HUDEP-2 (cell line): ENCODE measurements around the gene FAM186B.
A peak's percentile ranks its signal among the peaks of the same experiment; 100 is the strongest.

ENCODE experiments used
- DNase-seq, 76 experiments: peaks; one replicate each; lab custom pipeline; 2025; ENCODE audit not compliant: unreplicated experiment in 76 of 76; lab: John Stamatoyannopoulos, UW

FAM186B gene

DNA sequence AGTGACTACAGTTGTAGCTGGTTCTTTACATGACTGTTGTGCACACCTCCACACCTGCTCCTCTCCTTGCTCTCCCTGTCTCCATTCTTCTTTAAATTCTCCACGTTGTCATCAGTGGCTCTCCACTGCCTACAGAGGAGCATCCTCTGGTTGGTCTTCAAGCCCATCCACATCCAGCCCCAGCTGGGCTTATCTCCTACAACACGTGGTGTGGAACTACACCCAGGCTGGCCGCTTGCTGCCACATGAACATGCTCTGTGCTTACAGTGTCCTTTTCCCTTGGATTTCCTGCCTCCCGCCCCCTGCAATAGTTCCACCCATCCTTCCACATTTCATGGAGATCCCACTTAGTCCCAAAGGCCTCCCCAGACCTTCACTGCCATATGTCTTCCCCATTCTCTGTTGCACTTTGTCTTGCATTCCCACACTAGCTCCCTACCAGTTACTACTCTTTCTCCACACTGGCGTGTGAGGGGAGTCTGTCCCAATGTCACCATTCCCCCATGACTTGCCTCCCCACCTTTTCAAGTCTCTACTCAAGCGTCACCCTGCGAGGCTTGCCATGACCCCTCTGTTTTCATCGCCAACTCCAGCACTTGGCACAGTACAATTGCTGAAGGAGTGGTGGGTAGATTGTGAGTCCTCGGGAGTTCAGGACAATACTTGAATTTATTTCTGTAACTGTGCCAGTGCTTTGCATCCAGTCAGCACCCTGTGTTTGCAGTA is 27.7 kb downstream of the FAM186B start:
- DNase-seq = peak in 5 of 76 experiments; percentile 7 to 28 (median 10)

DNA sequence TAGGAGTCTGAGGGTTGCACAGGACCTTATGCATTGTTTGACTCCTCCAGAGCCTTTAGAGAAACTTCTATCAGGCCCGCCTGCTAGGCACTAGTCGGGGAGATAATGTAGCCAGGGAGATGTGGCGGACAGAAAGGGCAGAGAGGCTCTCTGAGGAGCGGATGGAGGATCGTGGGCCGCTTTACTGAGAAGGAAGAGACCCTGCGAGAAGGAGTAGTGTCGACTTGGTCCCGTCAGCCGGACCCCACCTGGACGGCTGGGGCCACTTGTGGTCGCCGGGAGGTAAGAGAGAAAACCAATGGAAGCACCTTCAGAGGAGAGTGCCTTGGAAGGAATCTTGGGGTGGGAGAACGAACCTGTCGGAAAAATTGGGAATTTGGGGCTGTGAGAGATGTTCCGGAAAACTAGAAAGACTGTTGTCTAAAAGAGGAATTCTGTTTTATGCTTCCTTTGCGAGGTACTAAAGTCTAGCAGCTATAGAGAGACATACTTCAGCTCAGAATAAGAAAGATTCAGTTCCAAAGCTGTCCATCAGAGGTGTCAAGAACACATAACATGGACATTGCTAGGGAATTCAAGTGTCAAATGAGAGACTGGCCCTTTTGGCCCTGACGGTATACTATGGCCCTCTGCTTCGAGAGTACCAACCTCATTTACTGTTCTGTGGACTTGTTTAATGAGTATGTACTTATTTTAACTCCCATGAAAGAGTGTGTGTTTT is 36.8 kb downstream of the FAM186B start:
- DNase-seq = peak in 17 of 76 experiments; percentile 9 to 48 (median 24)

DNA sequence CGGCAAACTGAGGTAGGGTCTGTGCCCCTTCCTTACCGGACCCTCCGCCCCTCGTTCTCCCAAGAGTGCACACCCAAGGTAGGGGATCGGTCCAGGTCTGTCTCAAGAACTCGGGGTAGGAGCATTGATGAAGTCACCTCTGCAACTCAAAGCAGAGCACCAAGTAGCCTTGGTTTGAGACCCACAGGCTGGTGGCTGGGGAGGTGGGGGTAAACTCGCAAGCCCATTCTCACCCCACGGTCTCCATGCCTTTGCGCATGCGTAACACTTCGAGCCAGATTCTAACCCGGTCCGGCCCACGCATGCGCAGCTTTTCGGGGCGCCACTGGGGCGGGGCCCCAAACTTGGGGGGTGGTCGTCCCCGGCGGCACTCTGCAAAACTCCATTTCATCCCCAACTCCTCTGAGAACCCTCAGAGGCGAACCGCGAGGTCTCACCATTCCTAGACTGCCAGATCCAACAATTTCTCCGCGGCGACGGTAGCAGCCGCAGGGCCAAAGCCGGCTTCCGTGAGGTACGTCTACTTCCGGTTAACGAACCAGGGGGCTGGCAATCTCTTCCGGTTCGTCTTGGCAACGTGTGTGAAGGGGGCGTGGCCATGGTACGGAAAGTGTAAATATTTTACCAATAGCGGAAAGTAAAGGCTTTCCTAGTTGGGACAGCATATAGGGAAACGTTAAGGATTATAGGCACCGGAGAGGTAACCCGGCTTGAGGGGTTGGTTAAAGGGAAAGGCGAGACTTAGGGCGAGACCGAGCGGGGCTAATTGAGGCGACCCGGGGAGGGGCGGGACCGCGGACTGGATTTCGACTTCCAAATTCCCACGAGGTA is 37.6 kb downstream of the FAM186B start, which contains the start of gene MCRS1:
Gene MCRS1, minus strand, starts transcription at position 532 of the 831 bp plus-strand sequence. CDS start 1,411 bp downstream, outside the sequence.
- peak in 75 of 76 experiments; percentile 15 to 96 (median 78) for DNase-seq

DNA sequence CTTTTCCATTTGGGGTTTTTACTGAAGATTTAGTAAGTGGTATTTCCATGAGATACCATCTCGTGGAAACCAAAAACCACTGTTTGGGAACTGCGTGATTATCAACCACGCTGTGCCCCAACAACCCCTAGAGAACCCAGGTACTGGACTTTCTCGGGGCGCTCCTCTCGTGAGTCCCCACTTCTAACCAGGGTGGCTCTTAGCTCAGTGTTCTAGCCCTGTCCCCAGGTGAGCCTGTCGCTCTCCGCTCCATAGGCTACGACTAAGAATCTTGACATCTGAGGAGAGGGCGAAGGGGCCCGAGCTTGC is 38.2 kb downstream of the FAM186B start:
- no peak for DNase-seq

DNA sequence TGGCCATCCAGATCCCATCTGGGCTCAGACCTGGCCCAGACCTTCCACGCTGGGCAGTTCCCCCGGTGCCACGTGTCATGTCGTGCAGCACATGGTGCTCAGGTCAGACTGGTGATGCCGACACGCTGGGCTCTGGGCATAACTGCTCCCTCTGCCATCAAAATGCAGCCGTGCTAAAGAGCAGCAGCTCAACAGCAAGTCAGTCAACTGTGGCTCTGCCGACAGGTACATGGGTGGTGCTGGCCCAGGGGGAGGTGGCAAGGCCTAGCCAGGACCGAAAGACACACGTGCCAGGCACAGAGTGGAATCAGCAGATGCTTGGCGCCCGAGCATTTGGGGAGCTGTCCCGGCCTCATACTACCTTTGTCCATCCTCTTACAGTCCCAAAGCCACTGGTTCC is 39.1 kb downstream of the FAM186B start:
- no peak for DNase-seq

DNA sequence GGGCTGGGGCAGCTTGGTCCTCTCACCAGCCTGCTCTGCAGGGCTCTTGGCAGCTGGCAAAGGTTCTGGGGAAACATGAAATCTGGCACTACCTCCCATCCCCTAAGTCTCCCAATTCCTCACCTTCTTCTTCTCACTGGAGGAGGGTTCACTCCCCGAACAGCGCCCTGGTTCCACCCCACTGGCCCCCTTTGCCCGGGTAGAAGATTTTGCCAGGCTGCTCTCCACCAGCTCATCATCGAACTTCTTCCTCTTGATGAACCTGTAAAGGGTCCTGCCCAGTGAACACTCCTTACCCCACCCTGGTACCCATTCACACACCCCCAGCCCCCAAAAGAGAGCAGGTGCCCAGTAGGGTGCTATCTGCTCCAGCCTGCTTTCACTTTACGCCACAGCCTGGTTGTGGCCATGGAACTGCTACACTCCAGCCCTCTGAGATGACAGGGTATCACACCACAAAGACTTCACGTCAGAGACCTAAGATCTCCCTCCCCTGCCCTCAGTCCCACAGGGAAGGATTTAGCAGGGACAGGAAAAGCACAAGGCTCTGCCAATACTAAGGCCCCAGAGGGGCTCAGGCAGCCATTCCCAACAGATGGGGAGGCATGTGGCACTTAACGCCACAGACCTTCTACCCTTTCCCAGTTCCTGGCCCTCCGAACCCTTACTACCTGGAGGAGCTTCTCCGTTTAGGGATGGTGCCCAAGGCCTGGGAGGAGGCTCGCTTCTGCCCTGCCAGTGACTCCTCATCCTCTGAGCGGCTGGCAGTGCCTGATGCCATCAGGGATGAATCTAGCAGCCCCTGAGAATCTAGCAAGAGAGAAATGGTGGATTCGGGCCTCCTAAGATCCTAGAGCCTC is 39.8 kb downstream of the FAM186B start:
- no peak for DNase-seq

DNA sequence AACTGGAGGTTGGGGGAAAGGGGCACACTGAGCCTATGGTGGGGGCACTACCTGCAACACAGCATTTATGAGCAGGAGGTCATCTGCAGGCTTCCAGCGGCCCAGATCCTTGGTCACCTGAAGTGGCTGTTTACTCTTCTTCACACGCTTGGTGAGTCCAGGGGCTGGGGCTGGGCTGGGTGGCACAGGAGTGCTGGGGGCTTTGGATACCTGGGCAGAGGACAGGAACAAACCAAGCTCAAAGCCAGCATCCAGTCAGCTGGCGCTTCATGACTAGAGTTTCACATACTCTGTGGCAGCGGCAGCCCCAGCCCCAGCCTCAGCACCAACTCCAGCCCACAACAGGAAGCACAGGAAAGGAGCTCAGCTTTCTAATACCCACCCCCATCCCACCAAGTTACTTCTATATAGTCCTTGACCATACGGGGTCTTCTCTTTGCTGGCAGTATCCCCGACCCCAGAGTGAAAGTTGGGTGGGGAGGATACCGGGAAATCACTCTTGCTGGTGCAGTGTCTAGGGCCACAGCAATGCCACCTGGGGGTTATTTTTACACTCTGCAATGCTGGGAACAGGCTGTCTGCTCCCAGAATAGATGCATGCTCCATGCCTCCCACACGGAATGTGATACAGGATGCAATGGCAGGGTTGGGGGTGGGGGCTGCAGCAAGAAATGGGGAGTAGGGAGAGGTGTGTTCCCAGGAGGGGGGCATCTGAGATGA is 40.6 kb downstream of the FAM186B start:
- no peak for DNase-seq

DNA sequence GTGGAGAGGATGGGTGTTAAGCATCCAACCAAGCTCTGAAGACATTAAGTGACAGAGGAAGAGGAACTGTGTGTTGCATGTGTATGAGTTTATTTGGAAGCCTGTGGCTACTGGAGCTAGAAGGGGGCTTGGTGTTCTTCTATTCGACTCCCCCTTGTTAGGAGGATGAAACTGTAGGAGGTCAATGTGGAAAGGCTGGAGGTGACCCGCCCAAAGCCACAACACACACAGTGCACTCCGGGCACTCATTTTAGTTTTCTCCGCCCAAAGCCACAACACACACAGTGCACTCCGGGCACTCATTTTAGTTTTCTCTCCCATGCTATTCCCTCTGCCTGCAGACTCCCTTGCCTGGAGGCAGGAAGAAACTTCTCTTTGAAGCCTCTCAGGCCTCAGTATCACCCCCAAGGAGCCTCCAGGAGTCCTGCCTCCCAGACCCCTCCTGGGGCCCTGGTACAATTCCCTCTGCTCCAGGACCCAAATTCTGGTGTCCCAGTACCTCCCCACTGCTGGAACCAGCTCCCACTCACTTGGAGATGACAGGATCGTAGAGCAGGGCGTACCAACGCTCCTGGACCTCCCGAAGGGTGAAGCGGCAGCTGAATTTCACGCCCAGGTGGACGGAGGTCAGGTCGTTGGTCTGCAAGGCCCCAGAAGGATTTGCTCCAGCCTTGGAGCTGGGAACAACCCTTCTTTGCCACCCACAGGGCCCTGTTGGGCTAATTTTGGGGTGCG is 41.3 kb downstream of the FAM186B start:
- DNase-seq = no peak

DNA sequence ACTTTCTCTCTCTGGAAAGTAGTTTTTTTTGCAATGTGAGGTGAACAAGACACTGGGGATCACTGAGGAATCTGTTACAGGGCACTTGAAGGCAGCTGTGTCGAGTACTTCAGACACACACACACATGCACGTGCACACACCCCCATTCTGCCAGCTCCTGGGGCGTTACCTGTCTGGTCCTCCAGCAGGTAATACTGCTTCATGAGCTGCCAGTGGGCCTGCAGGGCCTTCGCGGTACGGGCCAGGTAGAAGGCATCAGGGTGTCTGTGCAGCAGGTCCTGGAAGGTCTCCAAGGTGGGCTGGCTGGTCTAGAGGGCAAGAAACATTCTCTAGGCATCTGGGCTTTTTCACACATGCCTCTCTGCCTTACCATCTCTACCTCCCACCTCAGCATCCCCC is 42.6 kb downstream of the FAM186B start:
- no peak for DNase-seq

DNA sequence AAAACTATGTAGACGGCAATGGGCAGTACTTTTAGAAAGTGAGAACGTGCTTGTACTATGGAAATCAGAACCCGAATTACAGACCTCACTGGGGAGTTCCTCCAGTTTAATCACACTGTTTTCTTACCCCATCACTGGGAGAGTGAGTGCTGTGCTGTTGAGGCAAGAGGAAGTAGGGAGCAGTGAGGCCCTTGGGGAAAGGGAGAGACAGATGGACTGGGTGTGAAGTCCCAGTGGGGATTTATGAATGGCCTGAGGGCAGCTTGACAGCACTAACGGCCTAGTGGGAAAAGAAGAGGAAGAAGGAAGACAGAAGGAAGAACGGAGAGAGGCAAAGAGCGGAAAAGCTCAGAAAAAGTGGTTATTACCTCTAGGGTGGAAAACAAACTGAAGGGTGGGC is 43.2 kb downstream of the FAM186B start:
- DNase-seq = no peak

DNA sequence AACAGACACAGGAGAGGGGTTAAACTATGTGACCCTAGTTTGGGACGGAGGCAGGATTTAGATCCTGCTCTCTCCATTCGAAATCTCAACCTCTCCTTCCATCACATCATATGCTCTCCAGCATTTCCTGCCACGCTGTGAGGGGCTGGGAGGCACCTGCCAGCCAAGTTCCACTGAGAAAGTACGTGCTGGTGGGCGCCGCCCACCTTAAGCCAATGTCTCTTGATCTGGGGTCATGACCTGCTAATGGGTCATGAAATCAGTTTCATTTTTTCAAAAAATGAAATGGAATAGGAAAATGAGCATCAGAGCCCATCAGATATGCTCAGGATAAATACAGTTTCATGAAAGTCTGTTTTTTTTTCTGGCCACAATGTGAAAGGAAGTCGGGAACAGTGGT is 44.7 kb downstream of the FAM186B start:
- no peak for DNase-seq

DNA sequence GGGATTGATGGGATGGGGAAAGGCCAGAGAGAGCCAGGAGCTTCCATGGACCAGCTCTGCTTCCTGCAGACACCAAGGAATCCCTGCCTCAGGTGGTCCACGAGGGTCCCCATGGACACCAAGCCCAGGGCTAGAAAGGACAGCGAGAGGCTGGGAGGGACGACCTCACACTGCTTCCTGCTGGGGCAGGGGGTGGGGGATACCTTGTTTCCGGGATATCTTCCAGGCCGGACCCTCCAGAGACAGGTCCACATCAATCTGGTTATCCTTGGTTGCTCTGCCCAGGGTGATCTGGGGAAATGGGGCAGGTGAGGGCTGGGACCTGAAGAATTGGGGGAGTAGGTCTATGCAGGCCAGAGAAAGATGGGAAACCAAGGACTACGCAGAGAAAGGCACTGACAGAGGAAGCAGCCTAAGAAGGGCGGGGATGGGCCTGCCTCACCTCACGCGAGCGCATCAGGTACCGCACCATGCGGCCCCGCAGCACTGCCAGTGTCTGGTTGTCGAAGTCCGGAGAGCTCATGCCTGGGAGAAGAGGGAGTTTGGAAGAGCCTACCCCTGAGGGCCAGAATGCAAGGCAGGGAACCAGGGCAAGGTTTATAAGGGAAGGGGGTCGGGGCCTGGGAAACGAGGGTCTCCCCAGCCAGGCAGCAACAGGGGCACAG is 46.3 kb downstream of the FAM186B start:
- no peak for DNase-seq

DNA sequence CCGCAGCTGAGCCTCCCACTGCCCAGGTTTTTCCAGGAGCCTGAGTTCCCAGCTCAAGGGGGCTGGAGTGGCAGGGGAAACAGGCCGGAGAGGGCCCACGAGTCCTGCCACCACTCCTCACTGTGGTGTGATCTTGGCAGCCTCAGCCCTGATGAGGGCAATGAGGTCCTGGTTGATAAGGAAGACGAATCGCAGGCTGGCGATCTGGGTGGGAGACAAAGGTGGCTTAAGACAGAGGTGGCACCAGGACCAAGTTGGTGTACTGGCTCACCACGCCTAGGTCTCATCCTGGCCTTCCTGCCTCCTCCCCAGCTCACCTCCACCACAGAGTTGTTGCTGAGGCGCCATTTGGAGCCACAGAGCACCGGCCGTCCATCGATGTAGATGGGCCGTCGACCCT is 46.9 kb downstream of the FAM186B start:
- peak in 1 of 76 experiments; percentile 14 for DNase-seq

DNA sequence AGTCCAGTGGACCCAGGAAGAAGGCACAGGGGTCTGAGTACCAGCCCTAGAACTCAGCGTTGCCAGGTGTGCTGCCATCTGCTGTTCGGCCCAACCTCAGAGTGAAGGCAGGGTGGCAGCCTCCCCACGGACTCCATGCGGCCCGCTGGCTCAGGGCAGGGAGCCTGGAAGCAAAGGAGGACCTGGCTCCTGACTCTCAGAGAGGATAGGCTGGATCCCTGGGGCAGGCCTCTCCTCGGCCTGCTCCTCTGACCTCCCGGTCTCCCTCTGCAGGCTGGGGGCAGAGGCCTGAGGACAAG is 47.6 kb downstream of the FAM186B start:
- DNase-seq = no peak

DNA sequence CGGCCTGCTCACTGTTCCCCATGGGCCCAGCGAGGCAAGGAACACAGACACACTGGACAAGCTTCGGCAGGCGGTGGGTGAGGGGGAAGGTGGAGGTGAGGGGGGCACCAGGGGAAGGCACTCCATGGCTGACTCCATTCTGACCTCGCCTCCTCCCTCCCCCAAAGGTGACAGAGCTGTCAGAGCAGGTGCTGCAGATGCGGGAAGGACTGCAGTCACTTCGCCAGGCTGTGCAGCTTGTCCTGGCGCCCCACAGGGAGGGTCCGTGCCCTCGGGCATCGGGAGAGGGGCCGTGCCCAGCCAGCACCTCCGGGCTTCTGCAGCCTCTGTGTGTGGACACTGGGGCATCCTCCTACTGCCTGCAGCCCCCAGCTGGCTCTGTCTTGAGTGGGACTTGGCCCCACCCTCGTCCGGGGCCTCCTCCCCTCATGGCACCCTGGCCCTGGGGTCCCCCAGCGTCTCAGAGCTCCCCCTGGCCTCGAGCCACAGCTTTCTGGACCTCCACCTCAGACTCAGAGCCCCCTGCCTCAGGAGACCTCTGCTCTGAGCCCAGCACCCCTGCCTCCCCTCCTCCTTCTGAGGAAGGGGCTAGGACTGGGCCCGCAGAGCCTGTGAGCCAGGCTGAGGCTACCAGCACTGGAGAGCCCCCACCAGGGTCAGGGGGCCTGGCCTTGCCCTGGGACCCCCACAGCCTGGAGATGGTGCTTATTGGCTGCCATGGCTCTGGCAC is 48.1 kb downstream of the FAM186B start:
- DNase-seq = no peak

DNA sequence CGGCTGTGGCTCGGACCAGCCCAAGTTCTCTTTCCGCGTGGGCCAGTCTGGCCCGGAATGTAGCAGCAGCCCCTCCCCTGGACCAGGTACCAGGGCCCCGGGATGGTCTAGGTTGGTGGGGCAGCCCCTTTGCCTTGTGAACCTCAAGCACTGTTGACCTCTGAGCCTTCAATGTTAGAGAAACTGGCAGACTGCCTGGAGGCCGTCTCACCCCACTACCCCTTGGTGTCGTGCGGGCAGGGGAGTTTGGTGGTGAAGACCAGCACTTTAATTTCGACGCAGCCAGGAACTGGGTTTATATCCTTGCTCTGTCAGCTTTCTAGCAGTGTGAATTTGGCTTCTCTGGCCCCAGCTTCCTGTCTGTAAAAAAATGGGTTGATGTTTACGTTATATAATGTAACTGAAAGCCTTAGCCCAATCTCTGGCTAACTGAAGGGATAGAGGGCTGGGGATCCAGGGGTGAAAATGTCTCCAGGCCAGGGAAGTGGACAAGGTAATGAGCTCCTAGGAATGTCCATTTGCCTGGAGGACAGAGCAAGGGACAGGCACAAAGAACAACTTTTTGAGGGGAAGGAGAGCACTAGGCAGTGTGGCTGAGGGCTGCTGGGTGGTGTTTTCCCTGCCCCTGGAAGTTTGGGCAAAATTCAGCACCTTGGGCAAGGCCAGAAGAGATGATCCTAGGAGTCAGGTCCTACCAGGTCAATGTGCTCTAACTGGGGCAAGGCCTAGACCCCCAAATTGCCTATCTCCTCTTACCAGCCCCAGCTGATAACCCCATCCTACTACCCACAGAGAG is 48.9 kb downstream of the FAM186B start:
- no peak for DNase-seq

DNA sequence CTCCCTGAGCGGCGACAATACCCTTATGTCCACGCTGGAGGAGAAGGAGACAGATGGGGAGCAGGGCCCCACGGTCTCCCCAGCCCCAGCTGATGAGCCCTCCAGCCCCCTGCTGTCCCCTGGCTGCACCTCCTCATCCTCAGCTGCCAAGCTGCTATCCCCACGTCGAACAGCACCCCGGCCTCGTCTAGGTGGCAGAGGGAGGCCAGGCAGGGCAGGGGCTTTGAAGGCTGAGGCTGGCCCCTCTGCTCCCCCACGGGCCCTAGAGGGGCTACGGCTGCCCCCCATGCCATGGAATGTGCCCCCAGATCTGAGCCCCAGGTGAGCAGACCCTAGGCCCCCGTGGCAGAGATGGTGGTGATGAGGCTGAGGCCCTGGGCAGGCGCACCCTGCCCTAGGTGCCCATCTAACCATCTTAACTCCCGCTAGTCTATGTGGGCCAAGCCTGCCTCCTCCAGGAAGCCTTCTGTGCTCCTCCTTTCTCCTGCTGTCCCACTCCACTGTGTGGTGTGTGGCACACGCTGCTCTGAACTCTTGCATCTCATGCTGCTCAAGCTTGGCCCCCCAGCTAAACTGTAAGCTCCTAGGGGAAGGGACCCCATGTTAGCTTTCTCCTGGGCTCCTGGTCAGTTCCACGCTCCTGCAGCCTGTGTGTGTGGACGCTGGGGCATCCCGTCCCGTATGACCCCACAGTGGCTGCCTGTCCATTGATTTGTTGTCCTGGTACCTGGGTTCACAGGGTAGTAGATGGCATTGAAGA is 49.6 kb downstream of the FAM186B start:
- no peak for DNase-seq
